Right renal pelvis (tissue), 4 donors: Measurements from ENCODE around the gene RAB5IF. TPM values are rescaled to one million over a fixed set of nuclear protein-coding genes. Genes with fewer than 3 reads are reported as not detected.
"Not testable (repeated sequence)": the region's sequence is repeated elsewhere in the genome, so short reads cannot be mapped to it uniquely, and the experiment has no call there.

ENCODE experiments used
- DNase-seq, 4 donors: peaks; one replicate each; pipeline ENCODE4 v3.0.0-alpha.2; 2013; ENCODE audit warnings: low read depth in 4 of 4, low spot score in 3 of 4, missing footprints in 1 of 4
- polyA plus RNA-seq, 4 donors: library from polyadenylated mRNA; unstranded; fragments of 120-200 nt; gene quantifications; one replicate each; pipeline ENCODE4 v1.2.1, GENCODE V29; 2013; ENCODE audit not compliant: insufficient read length in 4 of 4

RAB5IF gene
- polyA plus RNA-seq, 4 donors: 58.2 to 71.8 (median 65.0) TPM

DNA sequence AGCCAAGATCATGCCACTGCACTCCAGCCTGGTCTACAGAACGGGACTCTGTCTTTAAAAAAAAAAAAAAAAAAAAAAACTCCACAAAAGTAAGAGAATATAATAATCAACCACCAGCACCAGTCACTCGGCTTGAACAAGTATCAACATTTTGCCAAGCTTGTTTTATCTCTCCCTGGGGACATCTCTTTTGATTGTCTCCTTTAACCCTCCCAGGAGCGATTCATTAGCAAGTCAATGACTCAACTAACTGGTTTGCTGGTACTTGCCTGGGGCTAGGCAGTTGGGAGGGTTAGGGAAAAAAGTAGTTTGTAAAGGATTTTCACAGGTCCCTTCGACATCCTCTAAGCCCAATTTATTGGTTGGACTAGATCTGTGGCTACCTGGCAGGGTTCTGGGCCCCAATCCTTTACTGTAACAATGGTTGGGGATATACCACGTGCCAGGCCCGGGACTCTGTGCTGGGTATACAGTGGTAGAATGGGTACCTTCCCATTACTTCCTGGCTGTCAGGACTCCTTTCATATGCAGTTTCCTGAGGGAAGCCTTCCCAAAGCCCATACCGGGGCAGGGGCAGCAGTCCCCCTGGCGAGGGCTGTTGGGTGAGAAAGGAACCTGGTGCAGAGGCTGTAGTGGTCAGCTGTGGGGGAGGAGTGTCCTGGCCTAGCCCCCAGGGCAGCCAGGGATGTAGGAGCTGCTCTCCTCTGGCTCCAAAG, 20.0 kb upstream of the RAB5IF start:
- DNase-seq: no peak

DNA sequence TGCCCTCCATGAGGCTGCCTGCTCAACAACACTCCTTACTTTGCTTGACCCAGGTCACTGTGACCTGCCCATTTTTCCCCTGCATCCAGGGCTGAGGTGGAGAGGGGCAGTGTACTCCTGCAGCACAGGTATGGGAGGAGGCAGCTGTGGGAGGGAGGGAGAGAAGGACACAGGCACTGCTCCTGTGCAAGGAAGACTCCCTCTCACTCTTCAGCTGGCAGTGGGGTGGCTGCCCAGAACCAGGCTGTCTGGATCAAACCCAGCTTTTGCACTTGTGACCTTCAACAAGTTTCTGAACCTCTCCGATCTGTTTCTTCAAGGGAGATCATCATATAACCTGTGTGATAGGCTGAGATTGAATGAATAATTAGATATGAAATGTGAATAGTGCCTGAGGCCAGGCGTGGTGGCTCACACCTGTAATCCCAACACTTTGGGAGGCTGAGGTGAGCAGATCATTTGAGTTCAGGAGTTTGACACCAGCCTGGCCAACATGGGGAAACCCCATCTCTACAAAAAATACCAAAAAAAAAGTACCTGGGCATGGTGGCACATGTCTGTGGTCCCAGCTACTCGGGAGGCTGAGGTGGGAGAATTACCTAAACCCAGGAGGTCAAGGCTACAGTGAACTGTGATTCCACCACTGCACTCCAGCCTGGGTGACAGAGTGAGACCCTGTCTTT, 18.1 kb upstream of the RAB5IF start:
- DNase-seq: no peak

DNA sequence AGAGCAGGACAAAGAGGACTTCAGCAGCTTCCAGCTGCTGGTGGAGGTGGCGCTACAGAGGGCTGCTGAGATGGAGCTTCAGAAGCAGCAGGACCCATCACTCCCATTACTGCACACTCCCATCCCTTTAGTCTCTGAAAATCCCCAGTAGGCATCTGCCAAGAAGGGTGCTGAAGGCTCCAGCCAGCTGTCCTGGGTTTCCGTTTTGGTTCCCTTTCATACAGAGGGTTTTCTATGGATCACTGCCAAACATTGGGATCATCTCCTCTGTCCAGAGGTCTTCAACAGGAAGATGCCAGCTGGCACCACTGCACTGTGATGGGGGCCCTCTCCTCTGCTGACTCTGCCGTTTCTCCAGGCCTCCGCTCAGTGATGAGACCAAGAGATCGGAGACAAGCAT, 14.3 kb upstream of the RAB5IF start:
- no peak for DNase-seq

DNA sequence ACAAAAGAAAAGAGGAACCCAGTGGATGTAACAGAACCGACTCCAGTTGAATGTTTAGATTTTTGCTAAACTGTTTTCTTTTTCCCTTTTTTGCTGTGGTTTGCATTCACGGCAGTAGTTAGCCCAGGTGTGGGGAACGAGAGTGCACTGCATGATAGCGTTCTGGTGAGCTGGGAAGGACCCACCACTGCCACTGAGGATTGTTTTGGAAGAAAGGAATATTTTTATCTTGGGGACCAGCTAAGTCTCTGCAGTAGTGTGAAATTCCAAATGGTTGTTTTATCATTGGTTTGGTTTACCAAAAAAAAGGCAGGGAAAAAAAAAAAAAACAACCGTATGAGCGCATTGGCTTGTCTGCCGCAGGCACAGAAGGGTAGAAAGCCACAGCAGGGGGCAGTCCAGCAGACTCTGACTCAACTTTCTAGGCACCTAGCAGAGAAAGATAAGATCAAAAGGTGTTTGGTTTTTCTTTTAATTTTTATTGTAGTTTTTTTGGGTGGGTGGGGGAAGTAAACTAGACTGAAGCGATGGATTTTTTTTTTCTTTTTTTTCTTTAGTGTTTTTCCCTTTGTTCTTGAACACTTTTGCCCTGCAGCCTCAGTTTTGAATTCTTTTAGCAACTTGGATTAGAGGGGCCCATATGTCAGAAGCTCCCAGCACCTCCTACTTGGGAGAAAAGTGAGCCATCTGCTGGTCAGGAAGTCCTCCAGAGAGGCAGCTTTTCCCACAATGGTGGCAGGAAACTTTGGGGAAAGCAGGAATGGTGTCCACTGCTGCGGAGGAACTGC, 13.5 kb upstream of the RAB5IF start:
- DNase-seq: no peak

DNA sequence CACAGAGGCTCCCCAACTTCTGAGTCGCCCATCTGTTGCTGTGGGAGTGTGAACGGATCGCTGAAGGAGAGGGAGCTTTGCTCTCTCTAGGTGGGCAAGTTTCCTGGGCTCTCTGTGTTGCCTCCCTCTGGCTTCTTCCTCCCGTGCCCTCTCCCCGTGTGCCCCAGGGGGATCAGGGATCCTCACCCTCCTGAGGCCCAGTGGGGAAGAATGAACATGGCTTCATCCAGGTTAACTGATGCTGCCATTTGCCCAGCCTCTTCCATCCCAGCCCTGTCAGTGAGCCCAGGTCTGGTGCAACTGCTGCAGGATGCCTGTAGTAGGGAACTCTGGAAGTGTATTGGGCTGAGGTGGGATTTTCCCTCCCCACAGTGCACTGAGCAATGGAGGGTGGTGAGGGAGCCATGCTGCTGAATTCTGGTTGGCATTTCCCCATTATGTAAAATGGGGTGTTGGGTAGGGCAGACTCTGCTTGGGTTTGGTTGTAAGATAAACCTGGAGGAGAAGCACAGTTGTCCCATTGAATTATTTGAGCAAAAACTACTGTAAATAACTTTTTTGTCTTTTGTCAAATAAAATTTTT, 12.1 kb upstream of the RAB5IF start:
- no peak for DNase-seq

DNA sequence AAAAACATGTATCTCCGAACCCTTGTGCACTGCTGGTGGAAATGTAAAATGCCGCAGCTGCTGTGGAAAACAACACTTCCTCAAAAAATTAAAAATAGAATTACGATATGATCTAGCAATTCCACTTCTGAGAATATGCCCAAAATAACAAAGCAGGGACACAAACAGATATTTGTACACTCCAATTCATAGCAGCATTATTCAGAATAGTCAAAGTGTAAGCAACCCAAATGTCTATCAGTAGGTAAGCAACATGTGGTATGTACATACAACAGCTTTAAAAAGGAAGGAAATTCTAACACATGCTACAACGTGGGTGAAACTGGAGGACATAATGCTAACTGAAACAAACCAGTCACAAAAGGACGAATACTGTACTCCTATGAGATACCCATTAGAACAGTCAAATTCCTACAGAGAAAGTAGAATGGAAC, 5.7 kb upstream of the RAB5IF start:
- no peak for DNase-seq

DNA sequence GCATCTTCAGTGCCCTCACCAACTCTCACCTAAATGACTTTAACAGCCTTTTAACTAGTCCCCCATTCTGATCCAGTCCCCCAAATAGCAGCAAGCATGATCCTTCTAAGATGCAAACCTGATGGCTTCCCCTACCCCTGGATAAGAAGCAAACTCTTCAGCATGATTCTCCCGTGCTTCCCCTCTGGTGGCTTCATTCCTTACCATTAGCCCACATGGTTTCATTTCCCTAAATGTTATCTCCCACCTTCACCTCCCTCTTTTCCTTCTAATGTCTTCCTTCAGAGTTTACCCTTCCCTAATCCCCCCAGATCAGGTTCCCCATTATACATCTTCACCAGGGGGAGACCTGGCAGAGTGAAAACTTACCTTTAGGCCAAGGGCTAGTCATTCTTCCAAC, 4.0 kb upstream of the RAB5IF start:
- DNase-seq: no peak

DNA sequence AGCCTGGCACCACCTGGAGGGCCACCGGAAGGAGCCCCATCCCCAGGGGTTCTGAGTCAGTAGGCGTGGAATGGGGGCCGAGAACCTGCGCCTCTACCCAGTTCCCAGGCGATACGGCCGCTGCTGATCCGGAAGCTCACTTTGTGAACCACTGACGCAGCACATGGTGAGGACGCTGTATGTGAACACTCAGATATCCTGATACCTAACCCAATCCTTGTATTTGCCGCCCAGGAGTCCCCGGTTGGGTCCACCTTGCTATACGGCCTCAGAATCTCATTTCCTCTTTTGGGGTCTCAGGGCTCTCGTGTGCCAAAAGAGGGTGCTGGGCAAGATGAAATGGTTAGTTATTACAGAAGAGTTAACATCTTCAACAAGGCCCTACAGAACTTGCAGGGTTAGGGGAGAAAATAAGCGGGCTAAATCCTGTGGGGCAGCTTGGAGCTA, 604 bp upstream of the RAB5IF start:
- no peak for DNase-seq

DNA sequence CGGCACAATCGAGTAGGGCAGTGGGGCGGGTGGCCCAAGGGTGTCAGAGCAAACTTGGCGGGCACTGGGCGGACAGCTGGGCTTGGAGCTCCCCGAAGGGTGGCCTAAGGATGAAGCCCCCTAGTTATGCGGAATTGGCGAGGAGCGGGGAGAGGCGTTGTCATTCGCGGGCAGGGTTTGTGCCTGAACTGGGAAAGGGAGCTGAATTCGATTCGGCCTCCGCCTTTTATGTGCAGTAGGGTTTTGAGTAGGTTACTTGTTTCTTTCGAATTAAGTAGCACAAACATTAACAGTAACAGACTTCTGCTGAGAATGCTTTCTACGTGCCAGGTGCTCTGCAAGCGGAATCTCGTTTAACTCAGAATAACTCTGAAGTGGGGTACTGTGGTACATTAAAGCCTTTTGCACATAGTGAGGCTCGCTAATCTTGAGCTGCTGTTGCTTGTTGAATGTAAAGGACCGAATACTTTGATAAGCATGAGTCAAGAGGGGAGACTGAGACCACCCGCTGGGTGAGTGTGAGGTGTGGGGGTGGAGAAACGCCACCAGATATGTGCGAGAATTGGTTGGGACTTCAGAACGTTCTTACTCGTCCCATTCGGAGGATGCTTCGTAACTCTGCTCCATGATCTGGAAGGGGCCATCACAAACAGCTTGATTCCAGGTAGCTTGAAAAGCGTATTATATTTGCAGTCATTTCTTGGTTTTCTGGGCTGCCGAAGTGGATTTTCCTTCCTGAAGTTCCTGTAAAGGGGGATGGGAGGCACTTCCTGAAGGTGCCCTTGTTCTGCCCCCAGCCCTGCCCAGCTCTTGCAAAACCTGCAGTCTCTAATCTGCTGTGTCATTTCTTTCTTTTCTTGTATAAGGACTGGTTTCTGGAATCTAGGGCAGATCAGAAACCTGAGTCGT, 833 bp downstream of the RAB5IF start:
- no peak for DNase-seq

DNA sequence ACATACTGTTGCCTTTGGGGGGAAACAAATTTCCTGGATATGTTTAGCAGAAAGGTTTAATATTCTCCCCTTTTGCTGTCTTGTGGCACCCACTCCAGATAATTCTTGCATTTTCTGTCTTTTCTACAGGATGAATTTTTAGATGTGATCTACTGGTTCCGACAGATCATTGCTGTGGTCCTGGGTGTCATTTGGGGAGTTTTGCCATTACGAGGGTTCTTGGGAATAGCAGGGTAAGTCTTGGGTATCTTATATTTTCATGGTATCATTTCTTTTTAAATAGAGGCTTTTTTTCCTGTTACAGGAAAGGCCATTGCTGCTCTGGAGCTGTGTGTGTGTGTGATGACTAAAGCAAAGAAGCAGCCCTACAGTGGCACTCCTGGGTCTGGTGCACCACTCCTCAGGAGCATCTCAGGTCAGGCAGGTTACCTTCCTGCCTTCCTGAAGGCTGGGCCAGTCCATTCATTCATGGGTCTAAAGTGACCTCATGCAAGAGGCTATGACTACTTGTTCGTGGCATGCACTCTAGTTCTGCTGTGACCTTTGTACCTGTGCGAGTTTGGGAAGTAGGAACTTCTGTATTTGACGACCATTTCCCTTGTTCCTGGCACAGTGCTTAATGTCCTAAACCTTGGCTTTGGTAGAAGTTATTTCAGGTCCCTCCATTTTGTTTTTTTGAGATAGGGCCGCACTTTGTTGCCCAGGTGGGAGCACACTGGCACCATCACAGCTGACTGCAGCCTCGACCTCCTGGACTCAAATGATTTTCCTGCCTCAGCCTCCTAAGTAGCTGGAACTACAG, 2.2 kb downstream of the RAB5IF start:
- DNase-seq: no peak

DNA sequence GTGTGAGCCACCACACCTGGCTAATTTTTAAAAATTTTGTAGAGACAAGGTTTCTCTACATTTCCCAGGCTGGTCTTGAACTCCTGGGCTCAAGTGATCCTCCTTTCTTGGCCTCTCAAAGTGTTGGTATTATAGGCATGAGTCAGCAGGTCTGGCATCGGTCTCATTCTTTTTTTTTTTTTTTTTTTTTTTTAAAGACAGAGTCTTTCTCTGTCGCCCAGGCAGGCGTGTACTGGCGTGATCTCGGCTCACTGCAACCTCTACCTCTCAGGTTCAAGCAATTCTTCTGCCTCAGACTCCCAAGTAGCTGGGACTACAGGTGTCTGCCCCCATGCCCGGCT, 2.8 kb downstream of the RAB5IF start:
- not testable (repeated sequence) for DNase-seq

DNA sequence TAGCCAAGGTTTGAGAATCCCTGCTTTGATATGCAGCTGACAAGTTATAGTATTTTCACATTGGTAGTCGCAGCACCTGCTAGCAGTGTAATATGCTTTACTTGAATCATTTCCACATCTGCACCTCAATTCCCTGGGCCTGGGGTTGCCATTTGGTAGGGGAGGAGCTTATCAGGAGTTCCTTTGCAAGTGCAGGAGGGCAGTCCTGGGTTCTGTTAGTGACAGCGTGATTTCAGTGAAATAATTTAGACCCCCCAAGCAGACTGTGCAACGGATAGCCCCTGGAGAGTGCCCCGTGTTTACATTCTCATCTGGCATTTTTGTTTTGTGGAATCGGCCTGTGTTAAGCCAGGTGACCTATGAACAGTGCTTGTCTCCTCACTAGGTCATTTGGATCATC, 6.0 kb downstream of the RAB5IF start:
- DNase-seq: no peak

DNA sequence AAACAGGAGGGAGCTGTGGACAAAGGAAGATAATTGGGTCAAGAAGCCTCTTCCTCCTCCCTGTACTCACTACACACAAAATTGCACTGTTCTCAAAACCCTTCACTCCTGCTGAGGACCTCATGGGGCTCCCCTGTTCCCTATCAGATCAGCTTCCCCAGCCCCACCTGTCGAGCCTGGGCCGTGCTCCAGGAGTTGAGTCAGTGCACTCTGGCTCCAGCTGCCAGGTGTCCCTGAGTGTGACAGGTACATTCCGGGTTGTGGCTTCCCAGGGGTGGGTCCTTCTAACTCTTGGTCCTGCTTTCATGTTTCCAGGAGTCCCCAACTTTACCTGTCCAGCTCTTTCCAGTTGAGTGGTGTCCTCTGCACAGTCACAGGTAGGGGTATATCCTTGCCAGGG, 8.4 kb downstream of the RAB5IF start:
- DNase-seq: no peak

DNA sequence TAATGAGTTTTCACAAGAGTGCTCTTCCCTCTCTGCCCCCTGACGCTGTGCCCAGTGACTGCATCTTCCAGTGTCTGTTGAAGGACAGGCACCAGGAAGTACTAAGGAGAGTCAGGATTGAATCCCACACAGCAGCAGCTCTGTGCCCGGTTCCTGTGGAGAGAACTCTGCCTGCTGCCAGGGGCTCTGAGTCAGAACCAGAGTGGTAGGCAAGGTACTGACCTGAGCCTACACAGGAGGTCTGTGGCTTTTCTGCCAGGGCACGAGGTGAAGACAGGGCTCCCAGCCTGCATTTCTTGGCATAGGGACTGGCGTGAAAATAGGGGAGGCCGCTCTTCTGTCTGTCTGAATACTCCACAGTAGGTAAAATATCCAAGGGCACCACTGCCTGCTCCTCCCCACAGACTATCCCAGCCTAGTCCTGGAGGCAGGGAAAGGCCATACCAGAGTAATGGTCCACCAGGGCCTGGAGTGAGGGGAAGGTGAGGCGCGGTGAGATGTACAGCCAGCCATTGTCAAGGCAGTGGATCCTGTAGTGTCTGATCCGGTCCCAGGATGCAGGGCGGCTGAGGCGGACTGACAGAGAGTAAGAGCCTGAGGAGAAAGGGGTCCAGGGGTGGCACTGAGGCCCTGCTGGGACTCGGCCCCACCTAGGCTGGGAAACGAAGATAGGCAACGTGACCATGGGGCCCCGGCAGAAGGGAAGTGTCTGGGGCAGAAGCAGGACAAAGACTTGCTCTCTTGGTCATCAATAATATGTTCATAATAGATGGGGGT, 9.4 kb downstream of the RAB5IF start:
- no peak for DNase-seq

DNA sequence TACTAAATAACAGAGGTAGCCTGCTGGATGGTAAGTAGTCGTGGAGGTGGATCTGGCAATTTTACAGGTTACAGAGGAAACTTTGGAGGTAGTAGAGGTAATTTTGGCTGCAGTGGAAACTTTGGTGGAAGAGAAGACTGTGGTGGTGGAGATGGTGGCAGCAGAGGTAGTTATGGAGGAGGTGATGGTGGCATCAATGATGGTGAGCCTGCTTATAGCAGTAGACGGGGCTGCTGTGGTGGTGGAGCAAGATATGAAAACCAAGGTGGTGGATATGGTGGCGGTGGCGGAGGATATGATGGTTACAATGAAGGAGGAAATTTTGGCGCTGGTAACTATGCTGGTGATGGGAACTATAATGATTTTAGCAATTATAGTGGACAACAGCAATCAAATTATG, 15.3 kb downstream of the RAB5IF start:
- no peak for DNase-seq

DNA sequence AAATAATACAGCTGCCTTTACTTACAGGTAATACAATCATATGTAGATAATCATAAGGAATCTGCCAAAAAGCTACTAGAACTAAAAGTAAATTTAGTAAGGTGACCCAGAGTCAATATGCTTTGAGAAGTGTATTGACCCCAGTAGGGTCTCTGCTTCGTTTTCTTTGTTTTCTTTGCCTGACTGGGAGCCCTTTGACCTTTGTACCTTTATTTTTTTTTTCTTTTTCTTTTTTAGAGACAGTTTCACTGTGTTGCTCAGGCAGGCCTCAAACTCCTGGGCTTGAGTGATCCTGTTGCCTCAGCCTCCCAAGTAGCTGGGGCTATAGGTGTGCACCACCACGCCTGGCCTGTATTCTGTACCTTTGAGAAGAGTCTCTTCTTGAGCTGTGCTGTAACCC, 17.9 kb downstream of the RAB5IF start:
- DNase-seq: no peak

DNA sequence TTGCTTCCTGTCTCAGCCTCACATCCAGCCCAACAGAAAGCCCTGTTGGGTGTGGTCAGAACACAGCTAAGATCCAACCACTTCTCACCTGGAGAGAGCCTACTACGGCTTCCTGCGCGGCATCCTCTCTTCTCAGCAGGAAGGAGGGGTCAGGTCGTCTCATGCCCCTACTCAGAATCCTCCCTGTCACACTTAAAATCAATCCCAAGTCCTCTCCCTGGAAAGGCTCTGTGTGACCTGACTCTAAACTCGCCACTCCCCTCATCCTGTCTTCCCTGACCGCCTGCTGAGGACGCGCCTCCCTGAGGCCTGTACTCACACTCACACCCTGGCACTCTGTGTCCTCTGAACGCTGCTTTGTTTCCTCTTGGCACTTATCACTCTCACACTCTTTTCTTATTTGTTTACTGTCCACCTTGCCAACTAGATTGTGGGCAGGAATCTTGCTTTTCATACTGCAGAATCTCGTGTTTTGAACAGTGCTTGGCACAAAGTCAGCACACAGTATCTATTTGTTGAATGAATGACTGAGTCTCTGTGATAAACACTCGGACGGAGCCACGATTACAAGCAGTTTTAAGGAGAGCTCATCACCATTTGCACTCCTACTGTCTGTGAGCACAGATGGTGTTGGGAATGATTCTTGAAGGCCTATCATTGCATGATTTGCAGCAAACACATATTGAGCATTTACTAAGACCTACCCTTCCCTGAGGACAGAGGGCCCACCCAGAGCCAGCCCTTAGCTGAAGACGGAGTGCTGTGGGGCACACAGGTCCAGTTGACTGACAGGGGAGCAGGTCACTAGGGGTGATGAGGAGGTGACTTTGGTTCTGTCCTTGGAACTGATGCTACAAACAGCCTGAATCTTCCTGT, 18.7 kb downstream of the RAB5IF start:
- no peak for DNase-seq

DNA sequence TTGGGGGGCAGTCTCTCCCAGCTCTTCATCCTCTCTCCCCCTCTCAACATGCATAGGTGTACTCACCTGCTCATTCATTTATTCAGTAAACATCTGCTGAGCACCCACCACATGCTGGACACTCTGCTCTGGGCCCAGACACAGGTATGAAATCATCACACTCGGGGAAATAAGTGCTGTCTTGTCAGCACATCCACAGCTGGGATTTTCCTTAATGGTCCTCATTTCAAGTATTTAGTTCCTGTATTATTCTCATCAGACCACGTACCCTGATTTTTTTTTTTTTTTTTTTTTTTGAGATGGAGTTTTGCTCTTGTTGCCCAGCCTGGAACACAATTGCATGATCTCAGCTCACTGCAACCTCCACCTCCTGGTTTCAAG, 19.4 kb downstream of the RAB5IF start:
- DNase-seq: no peak
